Type B pancreatic cell (in vitro differentiated cells): Measurements from ENCODE around the gene SYN1. TPM values are rescaled to one million over a fixed set of nuclear protein-coding genes. Genes with fewer than 3 reads are reported as not detected.
"Not testable (repeated sequence)": the region's sequence is repeated elsewhere in the genome, so short reads cannot be mapped to it uniquely, and the experiment has no call there.

Experiments used
- DNase-seq: peaks from one replicate; pipeline ENCODE4 v3.0.0; 2021; ENCODE audit warnings: mixed read lengths; ENCODE audit not compliant: unreplicated experiment; ENCODE audit errors: extremely low spot score
- H3K27ac Mint-ChIP-seq: 2 replicates; pipeline ENCODE4 v1.8.0; 2021; ENCODE audit warnings: mild to moderate bottlenecking, mixed read lengths
- H3K27me3 Mint-ChIP-seq: 2 replicates; pipeline ENCODE4 v1.8.0; 2021; ENCODE audit warnings: mixed read lengths
- H3K36me3 Mint-ChIP-seq: 2 replicates; pipeline ENCODE4 v1.8.0; 2021; ENCODE audit warnings: mixed read lengths
- H3K4me1 Mint-ChIP-seq: one replicate; pipeline ENCODE4 v1.8.0; 2021; ENCODE audit warnings: mixed read lengths; ENCODE audit not compliant: unreplicated experiment
- H3K4me3 Mint-ChIP-seq: 2 replicates; pipeline ENCODE4 v1.8.0; 2021; ENCODE audit warnings: mild to moderate bottlenecking, mixed read lengths
- H3K9me3 Mint-ChIP-seq: 2 replicates; pipeline ENCODE4 v1.8.0; 2021; ENCODE audit warnings: mixed read lengths
- CTCF ChIP-seq: fragments of 200-600 bp; sonication (generic); conservative IDR thresholded peaks from 2 replicates; pipeline ENCODE4 v1.5.0; 2021; ENCODE audit warnings: antibody characterized with exemption, mild to moderate bottlenecking
- total RNA-seq: library from RNA; stranded (reverse); gene quantifications from 2 replicates; pipeline ENCODE4 v1.2.1, GENCODE V29; 2021; ENCODE audit warnings: low replicate concordance

SYN1 gene
- total RNA-seq, 1 donor from 2014 or later: 4.2 TPM

GRCh38 chrX:47605024-47605423 is 14.6 kb downstream of the SYN1 start:
- no peak overlapping the region for H3K27ac Mint-ChIP-seq

GRCh38 chrX:47603125-47603524 is 16.5 kb downstream of the SYN1 start:
- H3K4me3 Mint-ChIP-seq, H3K4me1 Mint-ChIP-seq, H3K27ac Mint-ChIP-seq, H3K9me3 Mint-ChIP-seq, H3K36me3 Mint-ChIP-seq, DNase-seq, H3K27me3 Mint-ChIP-seq: not testable (repeated sequence)

More at GRCh38 chrX:47605024-47605423, 14.6 kb downstream of the SYN1 start:
- Mint-ChIP-seq H3K4me1 (peaks cover 3% of the 10 kb centered on the region), H3K9me3 (no peaks in the 10 kb centered on the region), H3K27me3 (no peaks in the 10 kb centered on the region), H3K36me3 (no peaks in the 10 kb centered on the region), H3K4me3 (no peak overlapping the region)
- TF ChIP-seq CTCF: no peak
- no peak for DNase-seq

- DNase-seq: no peak
- H3K27ac Mint-ChIP-seq: no peak overlapping the region
- H3K4me3 Mint-ChIP-seq: no peak overlapping the region
- H3K36me3 Mint-ChIP-seq: no peaks in the 10 kb centered on the region
- H3K9me3 Mint-ChIP-seq: peaks cover 11% of the 10 kb centered on the region
- H3K4me1 Mint-ChIP-seq: no peaks in the 10 kb centered on the region
- TF ChIP-seq CTCF: no peak
- no peaks in the 10 kb centered on the region for H3K27me3 Mint-ChIP-seq
These were observed 22.4 kb downstream of the SYN1 start for GRCh38 chrX:47597222-47597621.

GRCh38 chrX:47596256-47596655 is 23.4 kb downstream of the SYN1 start:
- DNase-seq: no peak
- Mint-ChIP-seq H3K9me3 (peaks cover 11% of the 10 kb centered on the region), H3K4me1 (no peaks in the 10 kb centered on the region), H3K36me3 (no peaks in the 10 kb centered on the region), H3K4me3 (no peak overlapping the region), H3K27me3 (no peaks in the 10 kb centered on the region), H3K27ac (no peak overlapping the region)
- no peak for TF ChIP-seq CTCF

GRCh38 chrX:47595716-47596251 is 23.9 kb downstream of the SYN1 start:
- Mint-ChIP-seq H3K36me3 (no peaks in the 10 kb centered on the region), H3K4me3 (no peak overlapping the region), H3K4me1 (no peaks in the 10 kb centered on the region), H3K27me3 (no peaks in the 10 kb centered on the region), H3K9me3 (peaks cover 11% of the 10 kb centered on the region), H3K27ac (no peak overlapping the region)
- DNase-seq: no peak
- no peak for TF ChIP-seq CTCF

- no peaks in the 10 kb centered on the region for H3K27me3 Mint-ChIP-seq
- TF ChIP-seq CTCF: no peak
- DNase-seq: no peak
- no peaks in the 10 kb centered on the region for H3K36me3 Mint-ChIP-seq
- peaks cover 11% of the 10 kb centered on the region for H3K9me3 Mint-ChIP-seq
- H3K27ac Mint-ChIP-seq: no peak overlapping the region
- no peak overlapping the region for H3K4me3 Mint-ChIP-seq
- no peaks in the 10 kb centered on the region for H3K4me1 Mint-ChIP-seq
These were observed 26.1 kb downstream of the SYN1 start for GRCh38 chrX:47593522-47593921.
